Endothelial cell of umbilical vein (primary cell): ENCODE results near the gene ZSCAN12. TPM values are rescaled to one million over a fixed set of nuclear protein-coding genes. Genes with fewer than 3 reads are reported as not detected.

Source experiments
- BruUV-seq: library from RNA; stranded (reverse); fragments of 400-500 nt; replicated peaks from 2 replicates; lab custom pipeline; 2021; lab: Mats Ljungman, UMichigan
- CTCF ChIA-PET: fragments of 300-600, 350-600 bp; sonication (Branson Sonifier 250); formaldehyde crosslinking; loops from one replicate; lab custom pipeline; 2021; ENCODE audit warnings: antibody characterized with exemption, inconsistent platforms; lab: Charles Lee
- POLR2A ChIA-PET: fragments of 300-600, 350-600 bp; sonication (Branson Sonifier 250); formaldehyde crosslinking; loops from one replicate; lab custom pipeline; 2021; ENCODE audit warnings: antibody characterized with exemption, inconsistent platforms; lab: Charles Lee
- DNase-seq: peaks from one replicate; pipeline ENCODE4 v3.0.0-alpha.2; 2011; ENCODE audit warnings: low read depth, low spot score
- FAIRE-seq: peaks from 2 replicates; lab custom pipeline; 2011; peaks lifted over from hg19 to GRCh38; lab: Jason Lieb, UNC
- H2AFZ ChIP-seq: 2 replicates; pipeline ENCODE4 v1.6.0; 2012; ENCODE audit warnings: low read depth, low read length, control low read depth, inconsistent platforms
- H3K27ac ChIP-seq: 2 replicates; pipeline ENCODE4 v1.5.1; 2011; ENCODE audit warnings: low read depth, mild to moderate bottlenecking, control low read depth, low read length, moderate library complexity; ENCODE audit not compliant: insufficient read depth
- H3K27me3 ChIP-seq, 2 experiments: 2 replicates each; pipeline versions ENCODE4 v1.6.0 to v1.6.1; 2011; ENCODE audit warnings: low read length in 2 of 2, mixed read lengths in 1 of 2; ENCODE audit not compliant: control insufficient read depth in 2 of 2, insufficient read depth in 2 of 2
- H3K36me3 ChIP-seq, 2 experiments: 2 replicates in 1 of 2; 3 replicates in 1 of 2; pipeline ENCODE4 v1.5.1; 2011; ENCODE audit warnings: low read length in 2 of 2, mild to moderate bottlenecking in 1 of 2, moderate library complexity in 1 of 2; ENCODE audit not compliant: control insufficient read depth in 2 of 2, insufficient read depth in 2 of 2; ENCODE audit errors: extremely low read depth in 1 of 2
- H3K4me1 ChIP-seq: 3 replicates; pipeline ENCODE4 v1.5.1; 2011; ENCODE audit warnings: mild to moderate bottlenecking, low read length; ENCODE audit not compliant: control insufficient read depth, insufficient read depth; ENCODE audit errors: extremely low read depth
- H3K4me2 ChIP-seq: 2 replicates; pipeline ENCODE4 v1.6.1; 2011; ENCODE audit warnings: low read length, control low read depth, mixed read lengths; ENCODE audit not compliant: insufficient read depth
- H3K4me3 ChIP-seq, 3 experiments: fragments of 200-600 bp in 1 of 3; sonication (generic), shearing (Covaris generic) in 1 of 3; replicated peaks in 1 of 3; 2 replicates each; pipeline ENCODE4 v1.5.1; 2011 to 2016; ENCODE audit warnings: control low read depth in 3 of 3, low read length in 3 of 3, mild to moderate bottlenecking in 2 of 3, inconsistent platforms in 1 of 3, low read depth in 1 of 3, moderate library complexity in 1 of 3; ENCODE audit not compliant: insufficient read depth in 1 of 3
- H3K79me2 ChIP-seq: 2 replicates; pipeline ENCODE4 v1.6.0; 2012; ENCODE audit warnings: low read length, inconsistent platforms; ENCODE audit not compliant: control insufficient read depth, insufficient read depth
- H3K9ac ChIP-seq: replicated peaks from 2 replicates; pipeline ENCODE3; 2011; ENCODE audit warnings: low read length, control low read depth; ENCODE audit not compliant: insufficient read depth; ENCODE audit errors: extremely low read depth
- H3K9me1 ChIP-seq: replicated peaks from 3 replicates; pipeline ENCODE4 v1.6.0; 2011; ENCODE audit warnings: mild to moderate bottlenecking, low read length; ENCODE audit not compliant: control insufficient read depth, insufficient read depth; ENCODE audit errors: extremely low read depth
- H3K9me3 ChIP-seq: replicated peaks from 2 replicates; pipeline ENCODE4 v1.5.1; 2012; ENCODE audit warnings: low read length, inconsistent platforms; ENCODE audit not compliant: control insufficient read depth, insufficient read depth
- H4K20me1 ChIP-seq: replicated peaks from 2 replicates; pipeline ENCODE3; 2011; ENCODE audit warnings: mild to moderate bottlenecking, low read length; ENCODE audit not compliant: control insufficient read depth, insufficient read depth; ENCODE audit errors: extremely low read depth
- EZH2 ChIP-seq: IDR thresholded peaks from 2 replicates; pipeline ENCODE4 v1.6.1; 2012; ENCODE audit warnings: borderline replicate concordance, low read depth, mild to moderate bottlenecking, moderate library complexity, low read length, inconsistent platforms; ENCODE audit not compliant: severe bottlenecking
- FOS ChIP-seq: IDR thresholded peaks from 2 replicates; pipeline ENCODE4 v1.6.1; 2011; ENCODE audit warnings: mild to moderate bottlenecking, low read length, moderate library complexity, borderline replicate concordance; ENCODE audit not compliant: insufficient read depth
- GATA2 ChIP-seq: IDR thresholded peaks from 2 replicates; pipeline ENCODE4 v1.7.0; 2011; ENCODE audit warnings: low read depth, mild to moderate bottlenecking, moderate library complexity, mixed read lengths, low read length; ENCODE audit not compliant: insufficient read length, insufficient read depth
- JUN ChIP-seq: IDR thresholded peaks from 2 replicates; pipeline ENCODE4 v1.6.1; 2011; ENCODE audit warnings: borderline replicate concordance, low read depth; ENCODE audit not compliant: insufficient read length, insufficient read depth
- MYC ChIP-seq: IDR thresholded peaks from one replicate; pipeline ENCODE4 v1.6.1; 2011; ENCODE audit warnings: mild to moderate bottlenecking, low read depth, low read length
- POLR2A ChIP-seq: IDR thresholded peaks from 2 replicates; pipeline ENCODE4 v1.6.1; 2012; ENCODE audit warnings: low read depth, mild to moderate bottlenecking, control low read depth, low read length
- POLR2AphosphoS5 ChIP-seq: IDR thresholded peaks from 2 replicates; pipeline ENCODE4 v1.6.1; 2012; ENCODE audit warnings: low read depth, mild to moderate bottlenecking, control low read depth, low read length, moderate library complexity; ENCODE audit not compliant: insufficient read depth
- dilution Hi-C: fragments of 300-500 bp; cut with MboI; formaldehyde crosslinking; loops from one replicate; pipeline ENCODE4 v1.15.0; 2019; ENCODE audit warnings: low sequenced_read_pairs; ENCODE audit not compliant: extremely low pct_ligation_motif_present
- intact Hi-C: fragments of 100-400 bp; cut with micrococcal nuclease; formaldehyde crosslinking; loops from one replicate; pipeline ENCODE4 v1.10.0; 2022
- polyA plus RNA-seq, 4 experiments: library from polyadenylated mRNA; depleted of rRNA in 3 of 4; stranded (reverse) in 3 of 4; unstranded in 1 of 4; fragments of >200 nt; gene quantifications; 2 replicates each; pipeline versions ENCODE4 v1.2.1 to v1.2.3, GENCODE V29; 2011 to 2012; ENCODE audit warnings: missing spikeins in 1 of 4
- total RNA-seq: library from RNA; stranded (reverse); gene quantifications from 2 replicates; pipeline ENCODE4 v1.2.3, GENCODE V29; 2021
- TF ChIP-seq, protein P1 (sequence below), 2 donors: IDR thresholded peaks; 1 replicate in 1 of 2; 2 replicates in 1 of 2; pipeline ENCODE4 v1.5.1; 2011; ENCODE audit warnings: low read length in 2 of 2, mild to moderate bottlenecking in 2 of 2, moderate library complexity in 2 of 2, control low read depth in 1 of 2, inconsistent platforms in 1 of 2, low read depth in 1 of 2; ENCODE audit not compliant: insufficient read depth in 1 of 2; ENCODE audit errors: extremely low read depth in 1 of 2
- TF ChIP-seq, protein P2 (sequence below): IDR thresholded peaks from 2 replicates; pipeline ENCODE4 v1.6.1; 2011; ENCODE audit not compliant: insufficient read depth, insufficient read length

ZSCAN12 gene
- total and polyA plus RNA-seq, 2 donors (not counting 3 experiments of a cell fraction or from before 2014, with no cell fraction given), result 1.3 to 4.4 TPM

DNA sequence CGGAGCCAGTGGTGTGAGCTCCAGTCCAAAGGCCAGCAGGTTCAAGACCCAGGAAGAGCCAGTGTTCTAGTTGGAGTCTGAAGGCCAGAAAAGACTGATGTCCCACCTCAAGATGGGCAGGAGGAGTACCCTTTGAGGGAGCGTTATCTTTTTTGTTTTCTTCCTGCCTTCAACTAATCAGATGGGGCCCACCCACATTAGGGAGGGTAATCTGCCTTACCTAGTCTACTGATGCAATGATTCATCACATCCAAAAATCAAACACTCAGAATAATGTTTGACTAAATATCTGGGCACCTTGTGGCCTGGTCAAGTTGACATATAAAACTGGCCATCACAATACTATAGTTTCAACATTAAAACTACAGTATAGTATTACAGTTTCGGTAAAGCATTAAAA lies 30.1 kb downstream of the ZSCAN12 start:
- BruUV-seq, result no TSS peak
- DNase-seq (no peak), FAIRE-seq (no peak)
- no peaks in the 10 kb centered on the region for H3K4me1 ChIP-seq
- no peaks in the 10 kb centered on the region for H3K9me1 ChIP-seq
- H3K9ac ChIP-seq, result no peak overlapping the region
- H3K27ac ChIP-seq, result no peak overlapping the region
- dilution Hi-C loops (no loop called here), intact Hi-C loops (no loop called here)
- no peak overlapping the region for H3K4me3 ChIP-seq
- no peaks in the 10 kb centered on the region for H3K79me2 ChIP-seq
- TF ChIP-seq POLR2AphosphoS5, result no peak
- no peak for TF ChIP-seq POLR2A
- no peak for TF ChIP-seq JUN
- TF ChIP-seq EZH2, result no peak
- no peak for TF ChIP-seq GATA2
- TF ChIP-seq, protein P1, sequence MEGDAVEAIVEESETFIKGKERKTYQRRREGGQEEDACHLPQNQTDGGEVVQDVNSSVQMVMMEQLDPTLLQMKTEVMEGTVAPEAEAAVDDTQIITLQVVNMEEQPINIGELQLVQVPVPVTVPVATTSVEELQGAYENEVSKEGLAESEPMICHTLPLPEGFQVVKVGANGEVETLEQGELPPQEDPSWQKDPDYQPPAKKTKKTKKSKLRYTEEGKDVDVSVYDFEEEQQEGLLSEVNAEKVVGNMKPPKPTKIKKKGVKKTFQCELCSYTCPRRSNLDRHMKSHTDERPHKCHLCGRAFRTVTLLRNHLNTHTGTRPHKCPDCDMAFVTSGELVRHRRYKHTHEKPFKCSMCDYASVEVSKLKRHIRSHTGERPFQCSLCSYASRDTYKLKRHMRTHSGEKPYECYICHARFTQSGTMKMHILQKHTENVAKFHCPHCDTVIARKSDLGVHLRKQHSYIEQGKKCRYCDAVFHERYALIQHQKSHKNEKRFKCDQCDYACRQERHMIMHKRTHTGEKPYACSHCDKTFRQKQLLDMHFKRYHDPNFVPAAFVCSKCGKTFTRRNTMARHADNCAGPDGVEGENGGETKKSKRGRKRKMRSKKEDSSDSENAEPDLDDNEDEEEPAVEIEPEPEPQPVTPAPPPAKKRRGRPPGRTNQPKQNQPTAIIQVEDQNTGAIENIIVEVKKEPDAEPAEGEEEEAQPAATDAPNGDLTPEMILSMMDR (IDR thresholded peaks at IDR 0.05; ENCODE audit: extremely low read depth in 1 of 2, insufficient read depth in 1 of 2, low read depth in 1 of 2, low read length in 2 of 2), result no peak
- TF ChIP-seq FOS, result no peak
- TF ChIP-seq, protein P2, sequence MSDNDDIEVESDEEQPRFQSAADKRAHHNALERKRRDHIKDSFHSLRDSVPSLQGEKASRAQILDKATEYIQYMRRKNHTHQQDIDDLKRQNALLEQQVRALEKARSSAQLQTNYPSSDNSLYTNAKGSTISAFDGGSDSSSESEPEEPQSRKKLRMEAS, result no peak
- TF ChIP-seq MYC, result no peak
- no peak overlapping the region for H3K4me2 ChIP-seq
- ChIA-PET CTCF (no interaction called here), POLR2A (no interaction called here)
- peaks cover 7% of the 10 kb centered on the region in 2 experiments for H3K36me3 ChIP-seq
- no peaks in the 10 kb centered on the region for H4K20me1 ChIP-seq
- H3K27me3 ChIP-seq, result no peaks in the 10 kb centered on the region
- no peak overlapping the region for H2AFZ ChIP-seq
- H3K9me3 ChIP-seq, result no peaks in the 10 kb centered on the region
